GM12878 (cell line): ENCODE results near the gene CALHM3.

ENCODE experiments used
- CHD2 ChIP-seq: IDR thresholded peaks from 2 replicates; pipeline ENCODE4 v1.6.1; 2011; ENCODE audit warnings: low read depth, low read length, improper control_type of control experiment, borderline replicate concordance
- CTCF ChIP-seq, 3 experiments: IDR thresholded peaks in 2 of 3; conservative IDR thresholded peaks in 1 of 3; 2 replicates each; pipeline ENCODE4 v1.5.1; 2011; ENCODE audit warnings: low read depth in 3 of 3, low read length in 3 of 3, mild to moderate bottlenecking in 3 of 3, control low read depth in 2 of 3, moderate library complexity in 2 of 3, inconsistent platforms in 1 of 3, mixed read lengths in 1 of 3; ENCODE audit not compliant: control insufficient read depth in 2 of 3, insufficient read depth in 1 of 3; ENCODE audit errors: extremely low read depth in 1 of 3
- ELK1 ChIP-seq: IDR thresholded peaks from 2 replicates; pipeline ENCODE4 v1.6.1; 2012; ENCODE audit warnings: low read depth, low read length, improper control_type of control experiment
- PML ChIP-seq: IDR thresholded peaks from 2 replicates; pipeline ENCODE4 v1.6.1; 2012; ENCODE audit warnings: low read length, inconsistent platforms
- POLR2A ChIP-seq: IDR thresholded peaks from 2 replicates; pipeline ENCODE4 v1.6.1; 2011; ENCODE audit warnings: low read depth, mild to moderate bottlenecking, low read length
- POLR2AphosphoS5 ChIP-seq: IDR thresholded peaks from 2 replicates; pipeline ENCODE4 v1.6.1; 2011; ENCODE audit warnings: mild to moderate bottlenecking, low read length, inconsistent platforms
- SPI1 ChIP-seq: IDR thresholded peaks from 2 replicates; pipeline ENCODE4 v1.6.1; 2011; ENCODE audit warnings: low read depth, mild to moderate bottlenecking, low read length, moderate library complexity, borderline replicate concordance; ENCODE audit not compliant: insufficient read depth
- TCF3 ChIP-seq: IDR thresholded peaks from 2 replicates; pipeline ENCODE4 v1.6.1; 2012; ENCODE audit warnings: low read depth, mild to moderate bottlenecking, low read length, borderline replicate concordance; ENCODE audit not compliant: insufficient read depth
- WRNIP1 ChIP-seq: IDR thresholded peaks from 2 replicates; pipeline ENCODE4 v1.6.1; 2011; ENCODE audit warnings: low read depth, low read length, improper control_type of control experiment, borderline replicate concordance

GRCh38 chr10:103480521-103480920, 1.5 kb upstream of the CALHM3 start:
- TF ChIP-seq ELK1 (no peak), CTCF (IDR thresholded peaks at IDR 0.05 in 2 of 3, conservative IDR thresholded peaks at IDR 0.05 in 1 of 3; ENCODE audit: control insufficient read depth in 2 of 3, extremely low read depth in 1 of 3, insufficient read depth in 1 of 3, low read depth in 3 of 3, low read length in 3 of 3) (no peak), WRNIP1 (no peak), TCF3 (no peak), SPI1 (no peak), POLR2AphosphoS5 (no peak), CHD2 (no peak), PML (no peak), POLR2A (no peak)
